Hypothalamus (tissue), 51 donors: ENCODE results near the gene LSAMP.

Experiments
- DNase-seq, 51 donors: peaks; one replicate each; lab custom pipeline; 2025; lab: John Stamatoyannopoulos, UW

The LSAMP gene

GRCh38 chr3:116034794-116035193 is 410.5 kb downstream of the LSAMP start:
- no peak for DNase-seq

GRCh38 chr3:116034086-116034485 is 411.2 kb downstream of the LSAMP start:
- DNase-seq = no peak

DNA sequence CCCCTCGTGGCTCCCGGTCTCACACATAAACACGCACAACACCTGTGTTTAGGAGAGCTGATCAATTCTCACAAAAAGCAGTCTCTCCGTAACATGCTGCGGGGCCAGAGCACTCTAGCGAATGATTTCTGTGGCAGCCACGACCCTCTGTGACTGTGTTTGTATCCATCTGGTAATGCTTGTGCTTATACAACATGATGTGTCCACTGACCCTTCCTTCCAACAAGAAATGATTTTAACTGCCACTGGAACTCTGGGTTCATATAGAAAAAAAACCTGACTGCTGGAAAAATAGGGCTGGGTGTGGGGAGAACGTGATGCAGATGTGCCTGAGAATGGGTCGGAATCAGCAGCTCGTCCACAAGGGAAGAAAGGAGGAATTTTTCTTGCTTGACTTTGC is 411.8 kb downstream of the LSAMP start:
- DNase-seq = no peak

- no peak for DNase-seq
Measured at GRCh38 chr3:116032176-116032575, 413.1 kb downstream of the LSAMP start.

- no peak for DNase-seq
Measured at GRCh38 chr3:116030131-116030850, 415.0 kb downstream of the LSAMP start.

DNA sequence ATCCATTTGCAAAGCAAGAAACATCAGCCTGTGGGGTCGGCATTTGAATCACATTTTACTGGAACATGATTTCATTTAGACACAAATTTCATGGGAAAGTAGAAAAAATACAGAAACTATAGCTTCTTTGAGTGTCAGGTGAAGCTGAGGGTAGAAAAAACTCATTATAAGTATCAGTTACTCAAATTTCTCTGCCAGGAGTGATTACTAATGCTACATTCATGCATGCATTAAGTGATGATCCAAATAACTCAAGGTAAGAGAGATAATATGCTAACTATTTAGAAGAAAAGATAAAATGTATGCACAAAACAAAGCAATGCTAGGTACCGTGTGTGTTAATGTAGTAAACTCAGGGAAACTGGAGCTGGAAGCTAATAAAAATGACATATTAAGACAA is 416.0 kb downstream of the LSAMP start:
- no peak for DNase-seq

DNA sequence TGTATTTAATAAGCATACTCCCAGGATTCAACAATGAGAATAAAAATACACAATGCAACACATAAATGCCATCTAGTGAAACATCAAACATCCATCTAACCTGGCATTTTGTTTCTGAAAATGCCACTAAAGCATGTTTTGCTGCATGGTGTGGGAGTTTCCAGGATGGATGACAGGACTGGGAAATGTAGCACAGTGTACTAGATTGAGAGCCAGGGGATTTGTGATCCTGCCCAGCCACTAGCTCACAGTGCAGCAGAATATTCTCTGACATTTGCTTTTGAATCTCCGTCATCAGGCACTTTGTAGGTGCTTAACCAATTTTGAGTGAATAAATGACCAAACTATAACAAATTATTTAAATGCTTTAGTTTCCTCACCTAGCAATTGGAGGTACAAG is 417.1 kb downstream of the LSAMP start:
- no peak for DNase-seq

DNA sequence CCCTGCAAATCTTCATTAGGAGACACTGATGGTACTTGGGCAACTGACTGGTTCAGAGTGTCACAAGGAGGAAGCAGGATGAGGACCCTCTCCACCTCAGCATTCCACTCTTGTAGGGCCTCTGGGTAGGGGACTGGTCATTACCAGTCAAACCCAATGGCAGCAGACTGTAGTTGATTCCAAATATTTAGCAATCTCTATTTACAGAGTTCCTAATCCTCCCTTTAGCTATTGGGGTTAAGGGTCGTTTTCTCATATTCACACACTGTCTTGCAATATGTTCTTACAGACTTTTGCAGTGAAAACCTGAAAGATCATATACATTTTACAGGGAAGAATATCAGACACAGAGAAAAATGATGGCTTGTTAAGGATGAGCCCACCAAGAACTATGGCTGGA is 424.3 kb downstream of the LSAMP start:
- no peak for DNase-seq

GRCh38 chr3:116020495-116020894 is 424.8 kb downstream of the LSAMP start:
- DNase-seq = no peak

GRCh38 chr3:116019254-116019763 is 426.0 kb downstream of the LSAMP start:
- DNase-seq = no peak

DNA sequence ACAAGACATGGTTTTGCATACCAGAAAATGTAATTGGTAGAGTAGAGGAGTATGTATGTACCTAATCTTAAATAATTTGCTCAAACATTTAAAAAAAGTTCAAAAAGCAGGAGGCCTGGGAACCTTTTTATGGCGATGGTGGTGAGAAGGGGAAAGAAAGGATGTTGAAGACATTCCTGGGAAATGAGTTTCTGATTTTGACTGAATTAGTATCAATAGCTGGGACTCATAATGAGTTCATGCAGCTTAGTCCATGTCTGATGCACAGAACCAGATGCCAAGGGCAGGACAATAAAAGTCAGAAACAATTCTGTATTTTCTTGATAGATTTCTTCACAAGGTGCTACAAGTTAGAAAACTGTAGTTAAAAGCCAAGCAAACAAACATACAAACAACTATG is 426.6 kb downstream of the LSAMP start:
- DNase-seq = no peak

GRCh38 chr3:116015931-116016330 is 429.4 kb downstream of the LSAMP start:
- DNase-seq = no peak

GRCh38 chr3:116007000-116007399 is 438.3 kb downstream of the LSAMP start:
- no peak for DNase-seq

DNA sequence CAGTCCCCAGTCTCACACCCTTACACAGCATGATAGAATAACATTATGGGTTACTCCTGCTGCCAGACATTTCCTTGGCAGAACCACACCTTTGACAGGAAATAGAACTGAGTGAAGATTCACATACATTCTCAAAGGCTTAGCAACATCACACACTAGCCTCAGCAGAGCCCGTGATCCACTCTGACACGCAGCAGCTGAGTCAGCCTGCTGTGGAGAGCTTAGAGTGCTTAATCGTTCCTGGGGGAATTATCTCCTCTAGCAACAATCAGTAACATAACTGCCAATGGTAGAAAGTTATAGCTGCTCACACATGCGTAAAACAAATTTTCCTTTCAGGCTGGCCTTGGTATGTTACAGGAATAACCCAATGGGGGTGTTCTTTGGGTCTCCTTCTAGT is 439.9 kb downstream of the LSAMP start:
- DNase-seq = peak in 3 of 51 donors; percentile 0 to 57 (median 5)

DNA sequence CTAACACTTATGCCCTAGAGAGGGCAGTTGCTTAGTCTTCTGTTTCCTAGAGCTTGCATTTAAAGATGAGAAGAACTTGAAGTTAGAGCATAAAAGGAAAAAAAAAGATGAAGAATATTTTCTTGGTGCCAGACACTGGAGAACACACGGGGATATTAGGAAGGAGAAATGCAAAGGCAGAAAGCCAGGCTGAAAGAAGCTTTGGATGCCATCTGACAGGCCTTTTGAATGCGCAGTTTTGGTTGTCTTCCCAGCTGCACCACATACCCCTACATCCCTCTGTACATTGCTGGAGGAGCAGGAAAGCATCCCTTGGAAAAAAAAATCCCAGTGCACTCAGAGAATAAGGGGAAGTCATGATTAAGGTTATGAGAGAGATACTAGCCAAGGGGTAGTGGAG is 443.1 kb downstream of the LSAMP start:
- DNase-seq = no peak

GRCh38 chr3:116001151-116001621 is 444.1 kb downstream of the LSAMP start:
- no peak for DNase-seq

GRCh38 chr3:116000311-116000710 is 445.0 kb downstream of the LSAMP start:
- peak in 1 of 51 donors; percentile 31 for DNase-seq

DNA sequence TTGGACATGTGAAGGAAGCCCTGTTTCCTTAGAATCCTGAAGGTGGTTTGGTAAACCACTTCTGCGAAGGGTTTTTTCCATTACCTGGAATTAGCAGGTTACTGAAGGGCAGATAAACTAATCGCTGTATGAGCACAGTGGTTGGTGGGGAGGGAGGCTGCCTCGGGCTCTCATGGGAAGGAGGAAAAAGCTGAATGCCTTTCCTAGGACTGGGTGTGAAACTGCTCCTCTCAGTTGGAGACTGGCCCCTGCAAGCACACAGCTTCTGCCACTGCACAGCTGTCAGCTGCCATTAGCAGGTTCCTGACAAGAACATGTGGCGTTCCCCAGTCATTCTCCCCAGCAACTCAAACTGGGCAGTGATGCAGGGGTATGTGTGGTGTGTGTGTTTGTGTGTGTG is 445.7 kb downstream of the LSAMP start:
- DNase-seq = peak in 5 of 51 donors; percentile 1 to 4 (median 3)

GRCh38 chr3:115999001-115999585 is 446.2 kb downstream of the LSAMP start:
- DNase-seq = peak in 12 of 51 donors; percentile 3 to 63 (median 13)

DNA sequence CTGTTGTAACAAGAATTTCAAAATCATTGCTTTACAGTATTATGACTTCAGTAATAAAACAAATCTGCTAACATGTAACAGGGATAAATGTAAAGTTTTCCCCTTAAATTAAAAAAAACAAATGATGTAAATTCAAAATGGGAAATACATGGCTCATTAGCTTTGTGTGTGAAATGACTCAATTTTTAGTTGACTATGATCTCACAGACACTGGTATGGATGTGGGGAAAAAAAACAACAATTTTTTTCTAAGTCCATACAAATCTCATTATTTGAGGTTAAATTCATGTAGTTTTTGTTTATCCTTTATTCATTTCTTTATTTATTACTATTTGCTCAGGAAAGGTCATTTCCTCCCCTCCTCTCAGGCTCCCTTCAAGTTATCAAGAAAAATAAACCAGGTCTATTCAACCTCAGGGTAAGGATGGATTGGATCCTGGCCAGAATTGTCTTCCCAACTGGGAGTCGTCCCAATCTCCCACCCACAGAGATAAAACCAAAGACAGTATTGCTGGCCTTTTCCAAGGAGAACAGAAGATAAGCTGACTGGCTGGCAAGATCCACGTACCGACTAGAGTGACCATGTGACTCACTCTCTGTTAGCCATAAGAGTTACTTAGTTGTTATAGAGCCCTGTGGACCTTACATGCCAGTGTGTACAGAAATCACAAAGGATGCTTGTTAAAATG is 448.7 kb downstream of the LSAMP start:
- DNase-seq = no peak

DNA sequence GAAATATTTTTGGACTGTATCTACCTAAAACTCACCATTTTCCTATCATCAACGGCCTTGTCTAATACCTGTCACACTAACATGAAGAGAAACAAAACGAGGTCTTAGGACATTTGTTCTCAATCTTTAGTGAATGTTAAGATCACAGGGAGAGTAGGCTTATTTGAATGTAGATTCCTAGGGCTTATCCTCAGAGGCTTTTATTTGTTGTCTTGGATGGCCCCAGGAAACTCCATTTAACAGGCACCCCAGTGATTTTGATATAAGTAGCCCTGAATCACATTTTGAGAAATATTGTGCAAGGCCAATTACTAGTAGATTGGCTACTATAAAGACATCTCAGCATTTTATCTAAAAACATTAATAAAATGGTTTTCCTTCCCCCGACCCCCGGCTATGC is 454.6 kb downstream of the LSAMP start:
- DNase-seq = no peak
